Endometrial microvascular endothelial cells (primary cell): ENCODE data around the gene TMEM273. TPM values are rescaled to one million over a fixed set of nuclear protein-coding genes. Genes with fewer than 3 reads are reported as not detected.
"Not testable (repeated sequence)": the region's sequence is repeated elsewhere in the genome, so short reads cannot be mapped to it uniquely, and the experiment has no call there.

Experiments
- in situ Hi-C: cut with HindIII; loops from 2 replicates; pipeline ENCODE4 v1.10.0; 2017; ENCODE audit warnings: low sequenced_read_pairs, low pct_unique_long_range_greater_than_20kb; ENCODE audit errors: inconsistent ontology term
- total RNA-seq: library from RNA; depleted of rRNA; stranded (reverse); fragments of >200 nt; gene quantifications from one replicate; pipeline ENCODE4 v1.2.3, GENCODE V29; 2015; ENCODE audit errors: inconsistent ontology term

TMEM273 gene
- total RNA-seq, 1 donor from 2014 or later = 0.19 TPM

- in situ Hi-C loops = no loop called here
Observed at GRCh38 chr10:49207936-49208487, 19.8 kb upstream of the TMEM273 start.

- in situ Hi-C loops = no loop called here
Observed at GRCh38 chr10:49207113-49207512, 18.9 kb upstream of the TMEM273 start.

- in situ Hi-C loops = no loop called here
Observed at GRCh38 chr10:49205206-49205605, 17.0 kb upstream of the TMEM273 start.

DNA sequence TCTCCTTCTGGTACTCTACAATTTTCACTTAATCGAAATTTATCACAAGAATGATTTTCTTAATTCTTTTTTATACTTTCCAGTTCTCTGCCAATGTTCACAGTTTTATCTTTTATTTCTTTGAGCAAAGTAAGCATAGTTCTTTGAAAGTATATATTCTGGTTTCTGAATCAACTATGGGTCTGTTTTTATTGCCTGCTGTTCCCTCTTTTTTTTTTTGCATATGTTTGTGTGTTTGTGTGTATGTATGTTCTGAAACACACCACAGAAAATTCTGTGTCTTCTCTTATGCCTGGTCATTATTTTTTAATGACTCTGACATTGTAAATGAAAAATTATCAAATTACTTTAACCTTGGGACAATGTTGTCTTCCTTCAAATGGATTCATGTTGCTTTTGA, 15.9 kb upstream of the TMEM273 start:
- in situ Hi-C loops = no loop called here

GRCh38 chr10:49202266-49202665, 14.1 kb upstream of the TMEM273 start:
- in situ Hi-C loops = no loop called here

- in situ Hi-C loops = no loop called here
Observed at GRCh38 chr10:49200854-49201253, 12.7 kb upstream of the TMEM273 start.

DNA sequence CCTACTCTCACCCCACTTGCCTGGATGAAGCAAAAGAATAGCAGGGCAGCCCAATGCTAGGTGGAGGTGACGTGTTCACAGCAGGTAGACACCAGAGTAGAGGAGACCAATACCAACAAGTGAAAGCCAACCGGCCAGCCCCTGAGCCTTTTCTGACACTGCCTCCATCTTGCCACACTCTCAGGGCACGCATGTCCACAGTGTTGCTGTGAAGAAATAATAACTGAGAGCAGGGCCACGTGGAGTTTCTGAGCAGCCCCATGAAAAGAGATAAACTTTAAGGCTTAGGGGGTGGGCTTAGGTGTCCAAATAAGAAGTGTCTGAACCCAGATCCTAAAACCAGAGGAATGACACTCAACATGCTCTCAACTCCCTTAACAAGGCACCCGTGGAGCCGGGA, 9.0 kb upstream of the TMEM273 start:
- in situ Hi-C loops = no loop called here

DNA sequence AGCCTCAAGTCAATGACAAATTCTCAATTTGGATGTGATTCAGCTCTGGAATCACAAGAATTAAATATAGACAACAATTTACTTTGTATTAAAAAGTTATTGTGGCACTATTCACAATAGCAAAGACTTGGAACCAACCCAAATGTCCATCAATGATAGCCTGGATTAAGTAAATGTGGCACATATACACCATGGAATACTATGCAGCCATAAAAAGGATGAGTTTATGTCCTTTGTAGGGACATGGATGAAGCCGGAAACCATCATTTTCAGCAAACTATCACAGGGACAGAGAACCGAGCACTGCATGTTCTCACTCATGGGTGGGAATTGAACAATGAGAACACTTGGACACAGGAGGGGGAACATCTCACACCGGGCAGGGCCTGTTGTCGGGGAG, 7.7 kb upstream of the TMEM273 start:
- in situ Hi-C loops = not testable (repeated sequence)

DNA sequence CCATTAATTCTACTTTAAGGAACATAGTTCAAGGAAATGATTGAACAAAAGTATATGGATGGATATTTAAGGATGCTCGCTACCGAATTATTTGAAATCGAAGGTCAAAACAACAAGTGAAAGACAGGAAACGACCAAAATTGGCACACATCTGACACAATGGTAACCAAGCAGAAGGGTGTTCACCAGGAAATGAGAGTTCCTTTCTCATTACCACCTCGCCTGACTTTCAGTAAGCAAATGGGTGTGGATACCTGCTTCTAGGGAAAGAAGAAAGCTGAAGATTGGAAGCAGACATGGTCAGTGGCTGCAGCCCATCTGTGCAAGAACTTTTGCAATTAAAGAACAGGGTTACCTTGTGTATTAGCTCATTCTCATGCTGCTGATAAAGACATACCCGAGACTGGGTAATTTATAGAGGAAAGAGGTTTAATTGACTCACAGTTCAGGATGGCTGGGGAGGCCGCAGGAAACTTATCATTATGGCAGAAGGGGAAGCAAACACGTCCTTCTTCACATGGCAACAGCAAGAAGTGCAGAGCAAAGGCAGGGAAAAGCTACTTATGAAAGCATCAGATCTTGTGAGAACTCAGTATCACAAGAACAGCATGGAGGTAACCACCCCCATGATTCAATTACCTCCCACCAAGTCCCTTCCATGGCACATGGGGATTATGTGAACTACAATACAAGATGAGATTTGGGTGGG, 6.2 kb upstream of the TMEM273 start:
- in situ Hi-C loops = no loop called here

GRCh38 chr10:49191349-49191748, 3.2 kb upstream of the TMEM273 start:
- in situ Hi-C loops = no loop called here

DNA sequence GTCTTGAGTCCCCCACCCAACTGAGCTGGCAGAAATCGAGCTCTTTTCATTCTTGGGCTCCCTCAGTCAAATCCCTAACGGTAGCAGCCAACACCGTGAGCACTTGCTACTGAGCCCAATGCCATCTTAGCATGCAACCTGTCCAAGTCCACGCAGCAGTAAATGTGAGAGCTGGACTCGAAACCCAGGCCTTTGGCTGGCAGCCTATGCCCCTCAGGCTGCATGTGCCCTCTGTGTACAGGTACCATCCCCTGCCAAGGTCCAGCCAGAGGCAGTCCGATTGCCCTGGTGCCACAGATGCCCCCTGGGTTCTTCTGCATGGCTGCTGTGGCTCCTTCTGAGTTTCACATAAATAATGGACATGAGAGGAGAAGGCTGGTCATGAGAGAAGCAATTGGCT, 1.2 kb upstream of the TMEM273 start:
- in situ Hi-C loops = no loop called here

GRCh38 chr10:49187044-49187484, 1.1 kb downstream of the TMEM273 start:
- in situ Hi-C loops = no loop called here

- in situ Hi-C loops = no loop called here
Observed at GRCh38 chr10:49186613-49187012, 1.6 kb downstream of the TMEM273 start.

GRCh38 chr10:49185213-49185612, 3.0 kb downstream of the TMEM273 start:
- in situ Hi-C loops = no loop called here

GRCh38 chr10:49184642-49185111, 3.5 kb downstream of the TMEM273 start:
- in situ Hi-C loops = no loop called here

- in situ Hi-C loops = no loop called here
Observed at GRCh38 chr10:49183596-49184542, 4.3 kb downstream of the TMEM273 start.

GRCh38 chr10:49182776-49183175, 5.4 kb downstream of the TMEM273 start:
- in situ Hi-C loops = no loop called here

GRCh38 chr10:49180444-49180860, 7.7 kb downstream of the TMEM273 start:
- in situ Hi-C loops = no loop called here

GRCh38 chr10:49179699-49180443, 8.3 kb downstream of the TMEM273 start:
- in situ Hi-C loops = no loop called here
